Astrocyte (in vitro differentiated cells and primary cell): ENCODE results near the gene IGF1R. TPM values are rescaled to one million over a fixed set of nuclear protein-coding genes. Genes with fewer than 3 reads are reported as not detected.
A peak's percentile ranks its signal among the peaks of the same experiment; 100 is the strongest.

Source experiments
- DNase-seq: peaks from one replicate; pipeline ENCODE4 v3.0.0-alpha.2; 2010; ENCODE audit warnings: low read depth
- FAIRE-seq: peaks from 2 replicates; lab custom pipeline; 2011; peaks lifted over from hg19 to GRCh38; lab: Jason Lieb, UNC
- H2AFZ ChIP-seq: 2 replicates; pipeline ENCODE4 v1.6.0; 2012; ENCODE audit warnings: low read depth, low read length, inconsistent platforms
- H3K27ac ChIP-seq: 2 replicates; pipeline ENCODE4 v1.5.1; 2011; ENCODE audit warnings: low read depth, low read length, inconsistent platforms
- H3K27me3 ChIP-seq: 2 replicates; pipeline ENCODE4 v1.6.0; 2011; ENCODE audit warnings: low read length, inconsistent platforms; ENCODE audit not compliant: insufficient read depth
- H3K36me3 ChIP-seq: 2 replicates; pipeline ENCODE4 v1.5.1; 2011; ENCODE audit warnings: low read length, inconsistent platforms; ENCODE audit not compliant: insufficient read depth
- H3K4me1 ChIP-seq: 2 replicates; pipeline ENCODE4 v1.5.1; 2011; ENCODE audit warnings: low read length, inconsistent platforms; ENCODE audit not compliant: insufficient read depth
- H3K4me2 ChIP-seq: 2 replicates; pipeline ENCODE4 v1.6.0; 2012; ENCODE audit warnings: low read length, inconsistent platforms
- H3K4me3 ChIP-seq: 2 replicates; pipeline ENCODE4 v1.5.1; 2011; ENCODE audit warnings: low read depth, mild to moderate bottlenecking, low read length, inconsistent platforms; ENCODE audit not compliant: insufficient read depth
- H3K79me2 ChIP-seq: 2 replicates; pipeline ENCODE4 v1.6.0; 2012; ENCODE audit warnings: mild to moderate bottlenecking, low read length, inconsistent platforms; ENCODE audit not compliant: insufficient read depth
- H3K9ac ChIP-seq: 2 replicates; pipeline ENCODE4 v1.6.0; 2012; ENCODE audit warnings: mild to moderate bottlenecking, low read length, inconsistent platforms
- H3K9me3 ChIP-seq: 2 replicates; pipeline ENCODE4 v1.5.1; 2012; ENCODE audit warnings: low read depth, mild to moderate bottlenecking, low read length, inconsistent platforms; ENCODE audit not compliant: insufficient read depth
- H4K20me1 ChIP-seq: 2 replicates; pipeline ENCODE4 v1.6.0; 2012; ENCODE audit warnings: low read length, inconsistent platforms; ENCODE audit not compliant: insufficient read depth
- H3K27ac Mint-ChIP-seq: one replicate; pipeline ENCODE4 v1.8.0; 2021; ENCODE audit warnings: mild to moderate bottlenecking, mixed read lengths; ENCODE audit not compliant: unreplicated experiment
- H3K27me3 Mint-ChIP-seq: one replicate; pipeline ENCODE4 v1.8.0; 2021; ENCODE audit warnings: low read depth, mixed read lengths; ENCODE audit not compliant: unreplicated experiment
- H3K36me3 Mint-ChIP-seq: one replicate; pipeline ENCODE4 v1.8.0; 2021; ENCODE audit warnings: low read depth, mixed read lengths; ENCODE audit not compliant: unreplicated experiment
- H3K4me1 Mint-ChIP-seq: one replicate; pipeline ENCODE4 v1.8.0; 2021; ENCODE audit warnings: low read depth, mixed read lengths; ENCODE audit not compliant: unreplicated experiment
- H3K4me3 Mint-ChIP-seq: one replicate; pipeline ENCODE4 v1.8.0; 2021; ENCODE audit warnings: mild to moderate bottlenecking, moderate library complexity, mixed read lengths; ENCODE audit not compliant: unreplicated experiment
- H3K9me3 Mint-ChIP-seq: one replicate; pipeline ENCODE4 v1.8.0; 2021; ENCODE audit warnings: mild to moderate bottlenecking, mixed read lengths; ENCODE audit not compliant: unreplicated experiment
- CTCF ChIP-seq: IDR thresholded peaks from 2 replicates; pipeline ENCODE4 v1.5.1; 2011; ENCODE audit warnings: low read depth, mild to moderate bottlenecking, inconsistent platforms, low read length, moderate library complexity; ENCODE audit not compliant: insufficient read depth
- EZH2 ChIP-seq: IDR thresholded peaks from 2 replicates; pipeline ENCODE4 v1.6.1; 2012; ENCODE audit warnings: mild to moderate bottlenecking, low read length, inconsistent platforms; ENCODE audit not compliant: insufficient read depth
- total RNA-seq: library from RNA; stranded (reverse); gene quantifications from 2 replicates; pipeline ENCODE4 v1.2.1, GENCODE V29; 2021

The IGF1R gene
- total RNA-seq, 1 donor from 2014 or later: 270 TPM

- H3K4me3 Mint-ChIP-seq: no peak overlapping the region
- Histone ChIP-seq H3K79me2 (peaks cover 16% of the 10 kb centered on the region), H3K9ac (no peak overlapping the region), H3K4me1 (peaks cover 2% of the 10 kb centered on the region), H3K27me3 (no peaks in the 10 kb centered on the region), H4K20me1 (peaks cover 23% of the 10 kb centered on the region), H3K27ac (no peak overlapping the region), H3K4me2 (no peak overlapping the region), H2AFZ (no peak overlapping the region), H3K36me3 (peaks cover 68% of the 10 kb centered on the region), H3K4me3 (no peak overlapping the region), H3K9me3 (no peaks in the 10 kb centered on the region)
- H3K36me3 Mint-ChIP-seq: peaks cover 45% of the 10 kb centered on the region
- FAIRE-seq (no peak), DNase-seq (no peak)
- TF ChIP-seq EZH2: no peak
- no peak for TF ChIP-seq CTCF
- H3K9me3 Mint-ChIP-seq: no peaks in the 10 kb centered on the region
- H3K27ac Mint-ChIP-seq: peak overlapping the region; percentile 72
- peaks cover 25% of the 10 kb centered on the region for H3K4me1 Mint-ChIP-seq
- H3K27me3 Mint-ChIP-seq: no peaks in the 10 kb centered on the region
These were observed 271.9 kb downstream of the IGF1R start for GRCh38 chr15:98920091-98920880.

- DNase-seq: no peak
- Histone ChIP-seq H3K9me3 (no peaks in the 10 kb centered on the region), H3K4me2 (no peak overlapping the region), H3K36me3 (peaks cover 48% of the 10 kb centered on the region), H3K79me2 (peaks cover 13% of the 10 kb centered on the region), H2AFZ (no peak overlapping the region), H3K4me1 (no peaks in the 10 kb centered on the region), H4K20me1 (peaks cover 25% of the 10 kb centered on the region), H3K4me3 (no peak overlapping the region), H3K9ac (no peak overlapping the region), H3K27me3 (no peaks in the 10 kb centered on the region), H3K27ac (no peak overlapping the region)
- H3K27me3 Mint-ChIP-seq: no peaks in the 10 kb centered on the region
- no peaks in the 10 kb centered on the region for H3K9me3 Mint-ChIP-seq
- peaks cover 52% of the 10 kb centered on the region for H3K36me3 Mint-ChIP-seq
- no peak overlapping the region for H3K27ac Mint-ChIP-seq
- no peak for TF ChIP-seq EZH2
- TF ChIP-seq CTCF: no peak
- H3K4me1 Mint-ChIP-seq: peaks cover 23% of the 10 kb centered on the region
- no peak overlapping the region for H3K4me3 Mint-ChIP-seq
- FAIRE-seq: no peak
These were observed 274.8 kb downstream of the IGF1R start for GRCh38 chr15:98923171-98923570.

GRCh38 chr15:98923579-98923978, 275.2 kb downstream of the IGF1R start:
- Histone ChIP-seq H3K4me3 (no peak overlapping the region), H2AFZ (no peak overlapping the region), H3K27me3 (no peaks in the 10 kb centered on the region), H3K79me2 (peaks cover 14% of the 10 kb centered on the region), H4K20me1 (peaks cover 29% of the 10 kb centered on the region), H3K4me2 (no peak overlapping the region), H3K4me1 (no peaks in the 10 kb centered on the region), H3K36me3 (peaks cover 45% of the 10 kb centered on the region), H3K27ac (no peak overlapping the region), H3K9ac (no peak overlapping the region), H3K9me3 (no peaks in the 10 kb centered on the region)
- no peaks in the 10 kb centered on the region for H3K27me3 Mint-ChIP-seq
- H3K4me1 Mint-ChIP-seq: peaks cover 26% of the 10 kb centered on the region
- no peak for FAIRE-seq
- H3K9me3 Mint-ChIP-seq: no peaks in the 10 kb centered on the region
- no peak overlapping the region for H3K4me3 Mint-ChIP-seq
- peaks cover 50% of the 10 kb centered on the region for H3K36me3 Mint-ChIP-seq
- TF ChIP-seq CTCF (no peak), EZH2 (no peak)
- no peak overlapping the region for H3K27ac Mint-ChIP-seq
- DNase-seq: no peak
